Ishikawa (cell line): ENCODE results near the gene EMILIN2.

Source experiments
- EP300 ChIP-seq: IDR thresholded peaks from 2 replicates; pipeline ENCODE4 v1.6.1; 2012; ENCODE audit warnings: borderline replicate concordance
- FOXM1 ChIP-seq: IDR thresholded peaks from 2 replicates; pipeline ENCODE4 v1.6.1; 2012; ENCODE audit warnings: low read depth, borderline replicate concordance
- NFIC ChIP-seq: IDR thresholded peaks from 2 replicates; pipeline ENCODE4 v1.6.1; 2012
- RAD21 ChIP-seq: IDR thresholded peaks from 2 replicates; pipeline ENCODE4 v1.6.1; 2012; ENCODE audit warnings: low read depth
- TAF1 ChIP-seq: IDR thresholded peaks from 2 replicates; pipeline ENCODE4 v1.6.1; 2012; ENCODE audit warnings: low read depth, mild to moderate bottlenecking
- TEAD4 ChIP-seq: IDR thresholded peaks from 2 replicates; pipeline ENCODE4 v1.6.1; 2012
- YY1 ChIP-seq: IDR thresholded peaks from 2 replicates; pipeline ENCODE4 v1.6.1; 2012; ENCODE audit warnings: low read depth
- TF ChIP-seq, protein P1 (sequence below): IDR thresholded peaks from 2 replicates; pipeline ENCODE4 v1.6.1; 2012; ENCODE audit warnings: low read depth, mild to moderate bottlenecking
- TF ChIP-seq, protein P2 (sequence below): IDR thresholded peaks from 2 replicates; pipeline ENCODE4 v1.6.1; 2012

DNA sequence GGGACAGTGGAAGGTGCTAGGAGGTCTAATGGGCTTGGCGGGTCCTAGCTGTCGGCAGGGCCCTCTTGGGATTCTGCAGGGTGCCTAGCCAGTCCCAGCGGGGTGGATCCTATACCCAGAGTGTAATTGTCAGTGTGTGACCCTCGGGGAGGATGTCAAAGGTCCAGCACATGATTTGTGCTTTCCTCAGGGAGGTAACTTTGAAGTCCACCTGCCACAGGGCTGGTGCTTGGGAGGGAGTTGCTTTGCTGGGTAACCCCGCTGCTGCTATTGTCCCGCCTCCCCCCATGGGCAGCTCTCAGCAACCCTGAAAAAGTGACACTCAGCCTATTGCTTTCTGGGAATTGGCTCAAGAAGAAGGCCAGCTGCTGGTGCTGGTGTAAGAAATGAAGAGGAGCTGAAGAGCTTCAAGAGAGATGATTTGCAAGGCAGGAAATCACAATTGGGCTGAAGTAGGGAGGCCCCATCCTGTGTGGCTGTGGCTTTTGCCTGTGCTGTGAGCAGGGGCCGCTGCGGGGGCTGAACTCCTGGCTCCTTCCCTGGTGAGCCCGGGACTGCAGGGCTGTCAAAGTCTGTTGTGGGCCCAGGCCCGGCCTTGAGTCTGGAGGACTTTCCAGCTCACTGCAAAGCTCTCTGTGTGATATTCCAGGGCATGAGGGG is 36.4 kb downstream of the EMILIN2 start:
- no peak for TF ChIP-seq TAF1
- no peak for TF ChIP-seq NFIC
- TF ChIP-seq YY1 = no peak
- TF ChIP-seq, protein P1, sequence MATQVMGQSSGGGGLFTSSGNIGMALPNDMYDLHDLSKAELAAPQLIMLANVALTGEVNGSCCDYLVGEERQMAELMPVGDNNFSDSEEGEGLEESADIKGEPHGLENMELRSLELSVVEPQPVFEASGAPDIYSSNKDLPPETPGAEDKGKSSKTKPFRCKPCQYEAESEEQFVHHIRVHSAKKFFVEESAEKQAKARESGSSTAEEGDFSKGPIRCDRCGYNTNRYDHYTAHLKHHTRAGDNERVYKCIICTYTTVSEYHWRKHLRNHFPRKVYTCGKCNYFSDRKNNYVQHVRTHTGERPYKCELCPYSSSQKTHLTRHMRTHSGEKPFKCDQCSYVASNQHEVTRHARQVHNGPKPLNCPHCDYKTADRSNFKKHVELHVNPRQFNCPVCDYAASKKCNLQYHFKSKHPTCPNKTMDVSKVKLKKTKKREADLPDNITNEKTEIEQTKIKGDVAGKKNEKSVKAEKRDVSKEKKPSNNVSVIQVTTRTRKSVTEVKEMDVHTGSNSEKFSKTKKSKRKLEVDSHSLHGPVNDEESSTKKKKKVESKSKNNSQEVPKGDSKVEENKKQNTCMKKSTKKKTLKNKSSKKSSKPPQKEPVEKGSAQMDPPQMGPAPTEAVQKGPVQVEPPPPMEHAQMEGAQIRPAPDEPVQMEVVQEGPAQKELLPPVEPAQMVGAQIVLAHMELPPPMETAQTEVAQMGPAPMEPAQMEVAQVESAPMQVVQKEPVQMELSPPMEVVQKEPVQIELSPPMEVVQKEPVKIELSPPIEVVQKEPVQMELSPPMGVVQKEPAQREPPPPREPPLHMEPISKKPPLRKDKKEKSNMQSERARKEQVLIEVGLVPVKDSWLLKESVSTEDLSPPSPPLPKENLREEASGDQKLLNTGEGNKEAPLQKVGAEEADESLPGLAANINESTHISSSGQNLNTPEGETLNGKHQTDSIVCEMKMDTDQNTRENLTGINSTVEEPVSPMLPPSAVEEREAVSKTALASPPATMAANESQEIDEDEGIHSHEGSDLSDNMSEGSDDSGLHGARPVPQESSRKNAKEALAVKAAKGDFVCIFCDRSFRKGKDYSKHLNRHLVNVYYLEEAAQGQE = no peak
- TF ChIP-seq TEAD4 = no peak
- TF ChIP-seq, protein P2, sequence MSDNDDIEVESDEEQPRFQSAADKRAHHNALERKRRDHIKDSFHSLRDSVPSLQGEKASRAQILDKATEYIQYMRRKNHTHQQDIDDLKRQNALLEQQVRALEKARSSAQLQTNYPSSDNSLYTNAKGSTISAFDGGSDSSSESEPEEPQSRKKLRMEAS = no peak
- no peak for TF ChIP-seq RAD21
- no peak for TF ChIP-seq FOXM1
- TF ChIP-seq EP300 = no peak
